HT-29 (cell line): Measurements from ENCODE around the gene NCK2. TPM values are rescaled to one million over a fixed set of nuclear protein-coding genes. Genes with fewer than 3 reads are reported as not detected.

Experiments used
- DNase-seq: peaks from one replicate; pipeline ENCODE4 v3.0.0-alpha.2; 2015; ENCODE audit warnings: low spot score
- total RNA-seq: library from RNA; depleted of rRNA; stranded (reverse); fragments of >200 nt; shearing (Covaris generic); gene quantifications from 2 replicates; pipeline ENCODE4 v1.2.3, GENCODE V29; 2014

NCK2 gene
- total RNA-seq, 1 experiment from 2014 or later: 31.2 TPM

- DNase-seq: peak; percentile 5
Observed at GRCh38 chr2:105790461-105791149, 45.9 kb downstream of the NCK2 start.

GRCh38 chr2:105791229-105791628 lies 46.5 kb downstream of the NCK2 start:
- no peak for DNase-seq

- no peak for DNase-seq
Observed at GRCh38 chr2:105792561-105792960, 47.8 kb downstream of the NCK2 start.

- DNase-seq: no peak
Observed at GRCh38 chr2:105793196-105793975, 48.7 kb downstream of the NCK2 start.

- DNase-seq: no peak
Observed at GRCh38 chr2:105794926-105795574, 50.3 kb downstream of the NCK2 start.

- no peak for DNase-seq
Observed at GRCh38 chr2:105795575-105795934, 50.8 kb downstream of the NCK2 start.

- no peak for DNase-seq
Observed at GRCh38 chr2:105796131-105796638, 51.5 kb downstream of the NCK2 start.

- DNase-seq: no peak
Observed at GRCh38 chr2:105796791-105797190, 52.1 kb downstream of the NCK2 start.

GRCh38 chr2:105797298-105797819 lies 52.6 kb downstream of the NCK2 start:
- no peak for DNase-seq

GRCh38 chr2:105798595-105798994 lies 53.9 kb downstream of the NCK2 start:
- DNase-seq: no peak

GRCh38 chr2:105800036-105800713 lies 55.5 kb downstream of the NCK2 start:
- no peak for DNase-seq

GRCh38 chr2:105800953-105801635 lies 56.4 kb downstream of the NCK2 start:
- no peak for DNase-seq

GRCh38 chr2:105801961-105802360 lies 57.2 kb downstream of the NCK2 start:
- no peak for DNase-seq

GRCh38 chr2:105802587-105802986 lies 57.9 kb downstream of the NCK2 start:
- DNase-seq: no peak

GRCh38 chr2:105803337-105803736 lies 58.6 kb downstream of the NCK2 start:
- no peak for DNase-seq

- DNase-seq: no peak
Observed at GRCh38 chr2:105803773-105804172, 59.1 kb downstream of the NCK2 start.

GRCh38 chr2:105804266-105804665 lies 59.6 kb downstream of the NCK2 start:
- DNase-seq: no peak

GRCh38 chr2:105806996-105807395 lies 62.3 kb downstream of the NCK2 start:
- DNase-seq: no peak

- DNase-seq: no peak
Observed at GRCh38 chr2:105808423-105809096, 63.8 kb downstream of the NCK2 start.

GRCh38 chr2:105809097-105809473 lies 64.4 kb downstream of the NCK2 start:
- no peak for DNase-seq

- no peak for DNase-seq
Observed at GRCh38 chr2:105809723-105810122, 65.0 kb downstream of the NCK2 start.
